Measurements from ENCODE around the gene C1QTNF12.

C1QTNF12 gene

GRCh38 chr1:1228187-1228586 lies 18.3 kb downstream of the C1QTNF12 start:
- peaks cover 8% of the 10 kb centered on the region; the same call in 1 of the 2 replicates for H3K9me3 ChIP-seq (ENCODE audit: insufficient read depth, low read length)
- no peak overlapping the region for H3K4me3 ChIP-seq (ENCODE audit: insufficient read length, low read depth)
- no peak for DNase-seq (ENCODE audit: low read depth, low spot score)
- no peak overlapping the region for H3K9ac ChIP-seq (ENCODE audit: insufficient read length, low read depth)
- no peaks in the 10 kb centered on the region for H3K27me3 ChIP-seq (ENCODE audit: insufficient read depth, insufficient read length)
- peaks cover 65% of the 10 kb centered on the region for H3K36me3 ChIP-seq (ENCODE audit: insufficient read depth, insufficient read length, low read length)
- no peak for TF ChIP-seq YY1 (IDR thresholded peaks at IDR 0.05; ENCODE audit: insufficient read depth, insufficient read length)
- no peak for TF ChIP-seq ZNF274 (IDR thresholded peaks at IDR 0.05; ENCODE audit: low read depth, low read length)
- no peak for TF ChIP-seq SUZ12 (IDR thresholded peaks at IDR 0.05; ENCODE audit: extremely low read depth, insufficient read depth, insufficient read length)
- H3K4me1 ChIP-seq (ENCODE audit: insufficient read depth, insufficient read length) = peaks cover 2% of the 10 kb centered on the region

DNA sequence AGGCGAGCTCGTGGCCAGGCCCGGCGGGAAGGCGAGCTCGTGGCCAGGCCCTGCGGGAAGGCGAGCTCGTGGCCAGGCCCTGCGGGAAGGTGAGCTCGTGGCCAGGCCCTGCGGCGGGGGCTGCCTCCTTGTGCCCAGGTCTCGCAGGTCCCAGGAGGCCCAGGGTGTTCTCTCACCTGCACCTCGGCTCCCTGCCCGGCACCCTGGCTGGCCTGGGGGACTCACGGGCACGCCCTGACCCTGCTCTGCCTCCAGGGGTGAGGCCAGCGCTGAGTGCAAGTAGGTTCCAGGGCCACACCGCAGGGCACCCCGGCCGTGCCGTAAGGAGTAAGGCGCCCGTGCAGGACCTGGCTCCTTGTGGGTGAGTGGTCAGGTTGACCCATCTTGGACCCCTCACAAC lies 19.1 kb downstream of the C1QTNF12 start:
- no peak for DNase-seq (ENCODE audit: low read depth, low spot score)
- H3K27me3 ChIP-seq (ENCODE audit: insufficient read depth, insufficient read length) = no peaks in the 10 kb centered on the region
- H3K9me3 ChIP-seq (ENCODE audit: insufficient read depth, low read length) = no peaks in the 10 kb centered on the region
- no peak for TF ChIP-seq YY1 (IDR thresholded peaks at IDR 0.05; ENCODE audit: insufficient read depth, insufficient read length)
- TF ChIP-seq SUZ12 (IDR thresholded peaks at IDR 0.05; ENCODE audit: extremely low read depth, insufficient read depth, insufficient read length) = no peak
- TF ChIP-seq ZNF274 (IDR thresholded peaks at IDR 0.05; ENCODE audit: low read depth, low read length) = no peak
- H3K36me3 ChIP-seq (ENCODE audit: insufficient read depth, insufficient read length, low read length) = peaks cover 68% of the 10 kb centered on the region
- H3K9ac ChIP-seq (ENCODE audit: insufficient read length, low read depth) = no peak overlapping the region
- no peaks in the 10 kb centered on the region for H3K4me1 ChIP-seq (ENCODE audit: insufficient read depth, insufficient read length)
- no peak overlapping the region for H3K4me3 ChIP-seq (ENCODE audit: insufficient read length, low read depth)

DNA sequence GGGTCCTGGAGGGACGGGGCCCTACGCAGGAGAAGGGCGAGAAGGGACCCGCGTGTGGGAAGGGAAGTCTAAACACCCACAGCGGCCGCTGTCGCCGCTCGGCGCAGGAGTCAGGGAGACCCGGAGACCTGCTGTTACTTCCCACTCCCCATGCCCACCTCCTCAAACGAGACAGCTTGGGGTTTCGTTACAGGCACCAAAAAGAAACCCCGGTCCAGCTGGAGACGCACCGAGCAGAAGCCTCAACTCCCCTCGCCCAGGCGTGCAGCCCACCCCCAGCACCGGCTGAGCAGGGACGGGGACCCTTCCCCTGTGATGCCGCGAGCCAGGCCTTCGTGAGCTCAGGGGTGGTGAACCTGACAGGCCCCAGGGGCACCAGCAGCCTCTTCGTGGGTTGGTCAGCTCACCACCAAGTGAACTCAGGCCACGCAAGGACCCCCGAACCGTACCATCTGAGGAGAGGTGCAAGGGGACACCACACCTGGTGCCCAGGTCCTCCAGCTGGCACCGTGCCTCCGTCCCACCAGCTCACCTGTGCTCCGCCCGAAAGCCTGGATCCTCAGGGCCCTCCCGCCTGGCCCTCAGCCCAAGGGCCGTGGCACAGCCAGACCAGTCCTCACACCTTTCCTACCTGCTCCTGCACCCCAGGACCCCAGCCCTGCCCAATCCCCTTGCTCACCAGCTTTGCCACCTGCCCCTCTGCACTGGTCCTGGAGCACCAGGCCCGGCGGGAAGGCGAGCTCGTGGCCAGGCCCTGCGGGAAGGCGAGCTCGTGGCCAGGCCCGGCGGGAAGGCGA lies 19.8 kb downstream of the C1QTNF12 start:
- Histone ChIP-seq H3K36me3 (ENCODE audit: insufficient read depth, insufficient read length, low read length) (peaks cover 73% of the 10 kb centered on the region), H3K27me3 (ENCODE audit: insufficient read depth, insufficient read length) (no peaks in the 10 kb centered on the region), H3K9me3 (ENCODE audit: insufficient read depth, low read length) (no peaks in the 10 kb centered on the region), H3K9ac (ENCODE audit: insufficient read length, low read depth) (no peak overlapping the region), H3K4me1 (ENCODE audit: insufficient read depth, insufficient read length) (no peaks in the 10 kb centered on the region), H3K4me3 (ENCODE audit: insufficient read length, low read depth) (no peak overlapping the region)
- TF ChIP-seq YY1 (IDR thresholded peaks at IDR 0.05; ENCODE audit: insufficient read depth, insufficient read length) (no peak), ZNF274 (IDR thresholded peaks at IDR 0.05; ENCODE audit: low read depth, low read length) (no peak), SUZ12 (IDR thresholded peaks at IDR 0.05; ENCODE audit: extremely low read depth, insufficient read depth, insufficient read length) (no peak)
- no peak for DNase-seq (ENCODE audit: low read depth, low spot score)

DNA sequence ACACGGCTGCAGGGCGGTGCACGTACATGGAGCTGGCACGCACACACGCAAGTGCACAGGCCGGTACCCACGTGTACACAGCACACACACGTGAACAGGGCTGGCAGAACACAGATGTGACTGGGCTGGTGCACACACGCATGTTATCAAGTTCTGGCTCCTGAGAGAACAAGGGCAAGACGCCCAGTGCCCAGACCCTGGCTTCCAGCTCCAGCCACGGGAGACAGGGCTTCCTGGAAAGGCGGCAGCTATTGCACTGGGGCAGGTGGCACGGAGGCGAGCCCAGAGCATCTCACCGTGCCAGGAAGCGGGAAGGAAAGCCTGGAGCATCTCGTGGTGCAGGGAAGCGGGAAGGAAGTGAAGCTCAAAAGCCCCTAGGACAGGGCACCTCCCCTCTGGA lies 20.6 kb downstream of the C1QTNF12 start:
- DNase-seq (ENCODE audit: low read depth, low spot score) = no peak
- Histone ChIP-seq H3K27me3 (ENCODE audit: insufficient read depth, insufficient read length) (no peaks in the 10 kb centered on the region), H3K4me3 (ENCODE audit: insufficient read length, low read depth) (no peak overlapping the region), H3K4me1 (ENCODE audit: insufficient read depth, insufficient read length) (no peaks in the 10 kb centered on the region), H3K36me3 (ENCODE audit: insufficient read depth, insufficient read length, low read length) (peaks cover 78% of the 10 kb centered on the region), H3K9me3 (ENCODE audit: insufficient read depth, low read length) (no peaks in the 10 kb centered on the region), H3K9ac (ENCODE audit: insufficient read length, low read depth) (no peak overlapping the region)
- no peak for TF ChIP-seq YY1 (IDR thresholded peaks at IDR 0.05; ENCODE audit: insufficient read depth, insufficient read length)
- TF ChIP-seq ZNF274 (IDR thresholded peaks at IDR 0.05; ENCODE audit: low read depth, low read length) = no peak
- TF ChIP-seq SUZ12 (IDR thresholded peaks at IDR 0.05; ENCODE audit: extremely low read depth, insufficient read depth, insufficient read length) = no peak

- Histone ChIP-seq H3K4me1 (ENCODE audit: insufficient read depth, insufficient read length) (no peaks in the 10 kb centered on the region), H3K4me3 (ENCODE audit: insufficient read length, low read depth) (no peak overlapping the region), H3K9ac (ENCODE audit: insufficient read length, low read depth) (no peak overlapping the region), H3K9me3 (ENCODE audit: insufficient read depth, low read length) (no peaks in the 10 kb centered on the region), H3K27me3 (ENCODE audit: insufficient read depth, insufficient read length) (no peaks in the 10 kb centered on the region), H3K36me3 (ENCODE audit: insufficient read depth, insufficient read length, low read length) (peaks cover 83% of the 10 kb centered on the region)
- TF ChIP-seq ZNF274 (IDR thresholded peaks at IDR 0.05; ENCODE audit: low read depth, low read length) = no peak
- TF ChIP-seq SUZ12 (IDR thresholded peaks at IDR 0.05; ENCODE audit: extremely low read depth, insufficient read depth, insufficient read length) = no peak
- TF ChIP-seq YY1 (IDR thresholded peaks at IDR 0.05; ENCODE audit: insufficient read depth, insufficient read length) = no peak
- DNase-seq (ENCODE audit: low read depth, low spot score) = no peak
Measured at GRCh38 chr1:1225238-1225845, 21.2 kb downstream of the C1QTNF12 start.

DNA sequence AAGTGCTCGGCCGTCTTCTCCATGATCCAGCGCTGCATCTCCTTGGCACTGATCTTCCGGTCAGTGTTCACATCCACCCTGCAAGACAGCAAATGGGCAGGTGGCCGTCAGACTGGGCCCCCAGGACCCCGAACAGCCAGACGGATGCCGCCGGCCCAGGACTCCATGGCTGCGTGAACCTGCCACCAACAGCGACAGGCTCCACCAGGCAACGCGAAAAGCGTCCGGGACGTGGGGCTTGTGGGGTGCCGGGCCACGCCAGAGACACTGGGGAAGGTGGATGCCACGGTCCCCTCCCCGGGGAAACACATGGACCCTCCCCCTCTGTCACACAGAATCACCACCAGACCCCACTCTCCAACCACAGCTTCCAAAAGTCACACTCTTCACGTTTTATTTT lies 22.6 kb downstream of the C1QTNF12 start:
- Histone ChIP-seq H3K27me3 (ENCODE audit: insufficient read depth, insufficient read length) (no peaks in the 10 kb centered on the region), H3K4me1 (ENCODE audit: insufficient read depth, insufficient read length) (no peaks in the 10 kb centered on the region), H3K9ac (ENCODE audit: insufficient read length, low read depth) (no peak overlapping the region), H3K9me3 (ENCODE audit: insufficient read depth, low read length) (no peaks in the 10 kb centered on the region), H3K4me3 (ENCODE audit: insufficient read length, low read depth) (no peak overlapping the region), H3K36me3 (ENCODE audit: insufficient read depth, insufficient read length, low read length) (peaks cover 77% of the 10 kb centered on the region)
- TF ChIP-seq ZNF274 (IDR thresholded peaks at IDR 0.05; ENCODE audit: low read depth, low read length) = no peak
- TF ChIP-seq YY1 (IDR thresholded peaks at IDR 0.05; ENCODE audit: insufficient read depth, insufficient read length) = no peak
- TF ChIP-seq SUZ12 (IDR thresholded peaks at IDR 0.05; ENCODE audit: extremely low read depth, insufficient read depth, insufficient read length) = no peak
- DNase-seq (ENCODE audit: low read depth, low spot score) = no peak

- DNase-seq (ENCODE audit: low read depth, low spot score) = no peak
- Histone ChIP-seq H3K27me3 (ENCODE audit: insufficient read depth, insufficient read length) (no peaks in the 10 kb centered on the region), H3K4me1 (ENCODE audit: insufficient read depth, insufficient read length) (no peaks in the 10 kb centered on the region), H3K36me3 (ENCODE audit: insufficient read depth, insufficient read length, low read length) (peaks cover 78% of the 10 kb centered on the region), H3K9me3 (ENCODE audit: insufficient read depth, low read length) (no peaks in the 10 kb centered on the region), H3K4me3 (ENCODE audit: insufficient read length, low read depth) (no peak overlapping the region), H3K9ac (ENCODE audit: insufficient read length, low read depth) (no peak overlapping the region)
- TF ChIP-seq SUZ12 (IDR thresholded peaks at IDR 0.05; ENCODE audit: extremely low read depth, insufficient read depth, insufficient read length) = no peak
- no peak for TF ChIP-seq YY1 (IDR thresholded peaks at IDR 0.05; ENCODE audit: insufficient read depth, insufficient read length)
- TF ChIP-seq ZNF274 (IDR thresholded peaks at IDR 0.05; ENCODE audit: low read depth, low read length) = no peak
Measured at GRCh38 chr1:1223321-1223720, 23.2 kb downstream of the C1QTNF12 start.
